ENCODE data around the gene PTMS.
A peak's percentile ranks its signal among the peaks of the same experiment; 100 is the strongest.

The PTMS gene

GRCh38 chr12:6784761-6785160 lies 18.6 kb downstream of the PTMS start:
- no peak for DNase-seq (ENCODE audit: extremely low spot score, insufficient read length, low read depth)
- FAIRE-seq = no peak

- no peak for FAIRE-seq
These were observed 20.4 kb downstream of the PTMS start for GRCh38 chr12:6786416-6787094.

GRCh38 chr12:6787309-6787708 lies 21.1 kb downstream of the PTMS start:
- DNase-seq (ENCODE audit: extremely low spot score, insufficient read length, low read depth) (no peak), FAIRE-seq (no peak)

More at GRCh38 chr12:6786416-6787094, 20.4 kb downstream of the PTMS start:
- DNase-seq (ENCODE audit: extremely low spot score, insufficient read length, low read depth) = no peak

GRCh38 chr12:6788972-6789924 lies 23.1 kb downstream of the PTMS start, which contains the start of gene CD4:
TSS of gene CD4 (plus strand) at chr12:6789528. CDS start at chr12:6800139, 10,611 bp downstream.
- DNase-seq (ENCODE audit: extremely low spot score, insufficient read length, low read depth) = no peak
- FAIRE-seq = no peak

- DNase-seq (ENCODE audit: extremely low spot score, insufficient read length, low read depth) = no peak
These were observed 24.5 kb downstream of the PTMS start for GRCh38 chr12:6790496-6791150.

GRCh38 chr12:6791931-6792520 lies 25.9 kb downstream of the PTMS start:
- FAIRE-seq = no peak

More at GRCh38 chr12:6790496-6791150, 24.5 kb downstream of the PTMS start:
- no peak for FAIRE-seq

GRCh38 chr12:6792522-6793201 lies 26.5 kb downstream of the PTMS start:
- FAIRE-seq (peak; percentile 59), DNase-seq (ENCODE audit: extremely low spot score, insufficient read length, low read depth) (no peak)

More at GRCh38 chr12:6791931-6792520, 25.9 kb downstream of the PTMS start:
- DNase-seq (ENCODE audit: extremely low spot score, insufficient read length, low read depth) = no peak

GRCh38 chr12:6795088-6795487 lies 28.9 kb downstream of the PTMS start:
- FAIRE-seq = no peak

GRCh38 chr12:6796576-6796975 lies 30.4 kb downstream of the PTMS start:
- DNase-seq (ENCODE audit: extremely low spot score, insufficient read length, low read depth) = no peak
- FAIRE-seq = no peak

More at GRCh38 chr12:6795088-6795487, 28.9 kb downstream of the PTMS start:
- DNase-seq (ENCODE audit: extremely low spot score, insufficient read length, low read depth) = no peak

- FAIRE-seq (no peak), DNase-seq (ENCODE audit: extremely low spot score, insufficient read length, low read depth) (no peak)
These were observed 33.0 kb downstream of the PTMS start for GRCh38 chr12:6799147-6799546.

- no peak for FAIRE-seq
- no peak for DNase-seq (ENCODE audit: extremely low spot score, insufficient read length, low read depth)
These were observed 41.0 kb downstream of the PTMS start for GRCh38 chr12:6807170-6807569.

- DNase-seq (ENCODE audit: extremely low spot score, insufficient read length, low read depth) (no peak), FAIRE-seq (no peak)
These were observed 42.9 kb downstream of the PTMS start for GRCh38 chr12:6809056-6809455.

- DNase-seq (ENCODE audit: extremely low spot score, insufficient read length, low read depth) = no peak
- FAIRE-seq = no peak
These were observed 44.6 kb downstream of the PTMS start for GRCh38 chr12:6810758-6811157.

GRCh38 chr12:6813363-6813762 lies 47.2 kb downstream of the PTMS start:
- FAIRE-seq (no peak), DNase-seq (ENCODE audit: extremely low spot score, insufficient read length, low read depth) (no peak)

GRCh38 chr12:6816598-6816997 lies 50.4 kb downstream of the PTMS start:
- DNase-seq (ENCODE audit: extremely low spot score, insufficient read length, low read depth) = no peak
- FAIRE-seq = no peak

GRCh38 chr12:6817098-6817497 lies 50.9 kb downstream of the PTMS start:
- DNase-seq (ENCODE audit: extremely low spot score, insufficient read length, low read depth) = no peak
- FAIRE-seq = no peak

- no peak for FAIRE-seq
- no peak for DNase-seq (ENCODE audit: extremely low spot score, insufficient read length, low read depth)
These were observed 51.5 kb downstream of the PTMS start for GRCh38 chr12:6817662-6818157.

- DNase-seq (ENCODE audit: extremely low spot score, insufficient read length, low read depth) = no peak
- no peak for FAIRE-seq
These were observed 52.1 kb downstream of the PTMS start for GRCh38 chr12:6818222-6818621.

- FAIRE-seq (no peak), DNase-seq (ENCODE audit: extremely low spot score, insufficient read length, low read depth) (no peak)
These were observed 52.5 kb downstream of the PTMS start for GRCh38 chr12:6818645-6819044.
